Liver (tissue), 9 donors: ENCODE measurements around the gene CSHL1. TPM values are rescaled to one million over a fixed set of nuclear protein-coding genes. Genes with fewer than 3 reads are reported as not detected.
"Not testable (repeated sequence)": the region's sequence is repeated elsewhere in the genome, so short reads cannot be mapped to it uniquely, and the experiment has no call there.

Experiments used
- DNase-seq: peaks from one replicate; pipeline ENCODE4 v3.0.0-alpha.2; 2017; ENCODE audit warnings: low spot score
- H3K27ac ChIP-seq, 2 donors: one replicate each; pipeline ENCODE4 v1.7.0; 2013; ENCODE audit warnings: inconsistent platforms in 2 of 2, low read length in 2 of 2, control low read depth in 1 of 2, low read depth in 1 of 2, mild to moderate bottlenecking in 1 of 2
- H3K27me3 ChIP-seq, 4 donors: one replicate each; pipeline versions ENCODE4 v1.6.1 to v1.7.0; 2013; ENCODE audit warnings: low read length in 3 of 4, inconsistent platforms in 1 of 4, mild to moderate bottlenecking in 1 of 4, moderate library complexity in 1 of 4; ENCODE audit not compliant: control insufficient read depth in 4 of 4, insufficient read depth in 4 of 4
- H3K36me3 ChIP-seq, 4 donors: one replicate each; pipeline versions ENCODE4 v1.6.1 to v1.7.0; 2013; ENCODE audit warnings: low read length in 3 of 4, mild to moderate bottlenecking in 3 of 4, low read depth in 1 of 4, moderate library complexity in 1 of 4; ENCODE audit not compliant: control insufficient read depth in 4 of 4, insufficient read depth in 3 of 4
- H3K4me1 ChIP-seq, 4 donors: one replicate each; pipeline versions ENCODE4 v1.6.1 to v1.7.0; 2013; ENCODE audit warnings: low read length in 3 of 4, mild to moderate bottlenecking in 3 of 4, moderate library complexity in 1 of 4; ENCODE audit not compliant: control insufficient read depth in 4 of 4, insufficient read depth in 4 of 4
- H3K4me3 ChIP-seq, 3 donors: one replicate each; pipeline versions ENCODE4 v1.6.1 to v1.7.0; 2013; ENCODE audit warnings: low read length in 3 of 3, control low read depth in 1 of 3, low read depth in 1 of 3, mild to moderate bottlenecking in 1 of 3
- H3K9ac ChIP-seq, 2 donors: one replicate each; pipeline ENCODE4 v1.7.0; 2013; ENCODE audit warnings: low read length in 2 of 2, mild to moderate bottlenecking in 2 of 2, moderate library complexity in 2 of 2, control low read depth in 1 of 2, low read depth in 1 of 2
- H3K9me3 ChIP-seq, 4 donors: one replicate each; pipeline versions ENCODE4 v1.6.1 to v1.7.0; 2013; ENCODE audit warnings: low read length in 3 of 4; ENCODE audit not compliant: control insufficient read depth in 4 of 4
- ATF3 ChIP-seq: IDR thresholded peaks from 2 replicates; pipeline ENCODE4 v1.6.1; 2016; ENCODE audit warnings: antibody characterized with exemption
- EGR1 ChIP-seq, 2 donors: IDR thresholded peaks; 2 replicates each; pipeline ENCODE4 v1.6.1; 2016 to 2018; ENCODE audit warnings: antibody characterized with exemption in 2 of 2, low read depth in 2 of 2
- FOXA1 ChIP-seq: IDR thresholded peaks from 2 replicates; pipeline ENCODE4 v1.6.1; 2016; ENCODE audit warnings: antibody characterized with exemption
- FOXA2 ChIP-seq: IDR thresholded peaks from 2 replicates; pipeline ENCODE4 v1.6.1; 2016; ENCODE audit warnings: antibody characterized with exemption
- GABPA ChIP-seq, 2 donors: IDR thresholded peaks in 1 of 2; conservative IDR thresholded peaks in 1 of 2; 2 replicates each; pipeline ENCODE4 v1.6.1; 2016; ENCODE audit warnings: antibody characterized with exemption in 2 of 2, mild to moderate bottlenecking in 1 of 2, moderate library complexity in 1 of 2
- HNF4A ChIP-seq, 2 donors: conservative IDR thresholded peaks; 2 replicates each; pipeline ENCODE4 v1.6.1; 2016; ENCODE audit warnings: antibody characterized with exemption in 2 of 2, mild to moderate bottlenecking in 2 of 2
- HNF4G ChIP-seq: IDR thresholded peaks from 2 replicates; pipeline ENCODE4 v1.6.1; 2016; ENCODE audit warnings: antibody characterized with exemption
- JUND ChIP-seq, 2 donors: IDR thresholded peaks; 2 replicates each; pipeline ENCODE4 v1.6.1; 2016; ENCODE audit warnings: antibody characterized with exemption in 2 of 2
- NR2F2 ChIP-seq: IDR thresholded peaks from 2 replicates; pipeline ENCODE4 v1.6.1; 2016; ENCODE audit warnings: antibody characterized with exemption
- RAD21 ChIP-seq, 2 donors: IDR thresholded peaks; 2 replicates each; pipeline ENCODE4 v1.6.1; 2016; ENCODE audit warnings: antibody characterized with exemption in 2 of 2, mild to moderate bottlenecking in 2 of 2
- REST ChIP-seq: IDR thresholded peaks from 2 replicates; pipeline ENCODE4 v1.6.1; 2016; ENCODE audit warnings: antibody characterized with exemption, mild to moderate bottlenecking
- RXRA ChIP-seq, 2 donors: IDR thresholded peaks; 2 replicates each; pipeline ENCODE4 v1.6.1; 2017 to 2018; ENCODE audit warnings: antibody characterized with exemption in 2 of 2, mild to moderate bottlenecking in 1 of 2
- SP1 ChIP-seq: IDR thresholded peaks from 2 replicates; pipeline ENCODE4 v1.6.1; 2018; ENCODE audit warnings: antibody characterized with exemption, mild to moderate bottlenecking
- TAF1 ChIP-seq: conservative IDR thresholded peaks from 2 replicates; pipeline ENCODE4 v1.6.1; 2016; ENCODE audit warnings: antibody characterized with exemption, mild to moderate bottlenecking
- YY1 ChIP-seq: IDR thresholded peaks from 2 replicates; pipeline ENCODE4 v1.6.1; 2016; ENCODE audit warnings: antibody characterized with exemption, mild to moderate bottlenecking
- WGBS: extraction: QIAGEN DNeasy Blood & Tissue Kit; methylation state at CpG from one replicate; pipeline ENCODE4 v1.1.7; 2013; 5-methylcytosine and 5-hydroxymethylcytosine counted together
- polyA plus RNA-seq, 2 donors: library from polyadenylated mRNA; stranded (reverse) in 1 of 2; unstranded in 1 of 2; fragments of 200-250 nt in 1 of 2; fragments of >200 nt in 1 of 2; fragmentation: Nextera tagmentation in 1 of 2; extraction: Ambion mirVana in 1 of 2; gene quantifications; one replicate each; pipeline versions ENCODE4 v1.2.1 to v1.2.3, GENCODE V29; 2013 to 2015
- total RNA-seq, 2 donors: library from RNA; depleted of rRNA; stranded (reverse); fragments of >200 nt; gene quantifications; one replicate each; pipeline ENCODE4 v1.2.3, GENCODE V29; 2014
- TF ChIP-seq, protein P1 (sequence below): fragments of 150-350 bp; IDR thresholded peaks from 2 replicates; pipeline ENCODE4 v1.5.1; 2017; ENCODE audit warnings: improper control_type of control experiment, low read depth, low read length; ENCODE audit not compliant: missing input control
- donor health status: healthy.
- donor health status: healthy.
- donor health status: healthy.
- donor health status: healthy.
- donor health status: healthy.

CSHL1 gene
- total and polyA plus RNA-seq, 4 donors = not detected

GRCh38 chr17:63919311-63919723, 8.3 kb upstream of the CSHL1 start:
- Histone ChIP-seq H3K4me3 (no peak overlapping the region), H3K27ac (no peak overlapping the region), H3K9me3 (no peaks in the 10 kb centered on the region), H3K9ac (no peak overlapping the region), H3K27me3 (no peaks in the 10 kb centered on the region), H3K36me3 (no peaks in the 10 kb centered on the region), H3K4me1 (peaks cover 0 to 3% (median 0%) of the 10 kb centered on the region in 4 donors)
- peak; percentile 71 for DNase-seq
- 41% methylated on average over 8 of the region's 8 CpGs for WGBS
- TF ChIP-seq, protein P1, sequence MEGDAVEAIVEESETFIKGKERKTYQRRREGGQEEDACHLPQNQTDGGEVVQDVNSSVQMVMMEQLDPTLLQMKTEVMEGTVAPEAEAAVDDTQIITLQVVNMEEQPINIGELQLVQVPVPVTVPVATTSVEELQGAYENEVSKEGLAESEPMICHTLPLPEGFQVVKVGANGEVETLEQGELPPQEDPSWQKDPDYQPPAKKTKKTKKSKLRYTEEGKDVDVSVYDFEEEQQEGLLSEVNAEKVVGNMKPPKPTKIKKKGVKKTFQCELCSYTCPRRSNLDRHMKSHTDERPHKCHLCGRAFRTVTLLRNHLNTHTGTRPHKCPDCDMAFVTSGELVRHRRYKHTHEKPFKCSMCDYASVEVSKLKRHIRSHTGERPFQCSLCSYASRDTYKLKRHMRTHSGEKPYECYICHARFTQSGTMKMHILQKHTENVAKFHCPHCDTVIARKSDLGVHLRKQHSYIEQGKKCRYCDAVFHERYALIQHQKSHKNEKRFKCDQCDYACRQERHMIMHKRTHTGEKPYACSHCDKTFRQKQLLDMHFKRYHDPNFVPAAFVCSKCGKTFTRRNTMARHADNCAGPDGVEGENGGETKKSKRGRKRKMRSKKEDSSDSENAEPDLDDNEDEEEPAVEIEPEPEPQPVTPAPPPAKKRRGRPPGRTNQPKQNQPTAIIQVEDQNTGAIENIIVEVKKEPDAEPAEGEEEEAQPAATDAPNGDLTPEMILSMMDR = peak; percentile 94
- TF ChIP-seq HNF4G (no peak), FOXA1 (no peak), RAD21 (IDR thresholded peaks at IDR 0.05) (peak; percentile 86 to 90)

DNA sequence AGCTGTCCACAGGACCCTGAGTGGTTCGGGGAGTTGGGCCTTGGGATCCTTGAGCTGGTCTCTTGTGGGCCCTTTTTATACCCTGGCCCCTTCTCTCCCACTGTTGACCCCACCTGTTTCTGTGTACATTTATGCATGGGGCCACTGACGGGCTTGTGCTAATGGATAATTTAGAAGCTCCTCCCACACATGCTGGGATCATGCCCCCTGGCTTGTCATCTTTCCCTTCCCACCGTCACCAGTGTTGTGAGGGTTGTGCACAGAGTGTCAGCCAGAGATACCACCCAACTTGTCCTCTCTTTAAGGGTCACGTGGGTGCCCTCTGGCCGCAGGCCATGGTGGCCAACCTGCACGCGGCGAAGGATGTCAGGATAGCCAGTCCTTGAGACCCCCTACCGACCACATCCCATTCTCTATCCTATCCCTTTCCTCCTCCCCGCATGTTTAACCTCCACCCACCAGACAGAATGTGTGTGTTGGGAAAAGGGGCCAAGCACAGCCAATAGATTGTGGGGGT, 7.8 kb upstream of the CSHL1 start, which contains the start of gene GH1:
TSS of gene GH1 (minus strand) at position 51 of the 517 bp plus-strand sequence. CDS start 63 bp downstream, outside the sequence.
- not testable (repeated sequence) for DNase-seq, H3K9ac ChIP-seq, H3K27ac ChIP-seq, H3K36me3 ChIP-seq, H3K27me3 ChIP-seq, H3K4me3 ChIP-seq, H3K9me3 ChIP-seq, H3K4me1 ChIP-seq
- 49% methylated on average over 10 of the region's 10 CpGs for WGBS

- Histone ChIP-seq H3K27ac (no peak overlapping the region), H3K27me3 (no peaks in the 10 kb centered on the region), H3K9ac (no peak overlapping the region), H3K9me3 (no peaks in the 10 kb centered on the region), H3K36me3 (no peaks in the 10 kb centered on the region), H3K4me1 (peaks cover 0 to 3% (median 0%) of the 10 kb centered on the region in 4 donors), H3K4me3 (no peak overlapping the region)
- TF ChIP-seq RAD21 (IDR thresholded peaks at IDR 0.05) (no peak), NR2F2 (no peak), HNF4A (conservative IDR thresholded peaks at IDR 0.05) (no peak), ATF3 (no peak), TAF1 (no peak), HNF4G (no peak), FOXA1 (no peak), RXRA (IDR thresholded peaks at IDR 0.05) (no peak)
- 52% methylated on average over 10 of the region's 10 CpGs for WGBS
- DNase-seq = no peak
Observed at GRCh38 chr17:63918305-63918704, 7.2 kb upstream of the CSHL1 start.

DNA sequence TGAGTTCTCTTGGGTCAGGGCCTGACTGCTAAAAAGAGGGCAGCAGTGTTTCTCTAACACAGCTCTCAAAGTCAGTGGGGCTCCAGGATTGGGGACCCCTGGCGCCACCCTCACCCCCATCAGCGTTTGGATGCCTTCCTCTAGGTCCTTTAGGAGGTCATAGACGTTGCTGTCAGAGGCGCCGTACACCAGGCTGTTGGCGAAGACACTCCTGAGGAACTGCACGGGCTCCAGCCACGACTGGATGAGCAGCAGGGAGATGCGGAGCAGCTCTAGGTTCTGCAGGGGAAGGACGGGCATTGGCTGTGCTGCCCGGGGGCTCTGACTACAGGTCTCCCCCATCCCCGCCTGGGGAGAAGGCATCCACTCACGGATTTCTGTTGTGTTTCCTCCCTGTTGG, 6.6 kb upstream of the CSHL1 start:
- DNase-seq = no peak
- WGBS = 81% methylated on average over 13 of the region's 13 CpGs
- Histone ChIP-seq H3K27me3 (no peaks in the 10 kb centered on the region), H3K4me3 (no peak overlapping the region), H3K9me3 (no peaks in the 10 kb centered on the region), H3K9ac (no peak overlapping the region), H3K4me1 (peaks cover 0 to 3% (median 0%) of the 10 kb centered on the region in 4 donors), H3K27ac (no peak overlapping the region), H3K36me3 (no peaks in the 10 kb centered on the region)
- TF ChIP-seq FOXA2 = no peak
- no peak for TF ChIP-seq FOXA1
- TF ChIP-seq, protein P1 = no peak
- no peak for TF ChIP-seq YY1
- no peak for TF ChIP-seq EGR1 (IDR thresholded peaks at IDR 0.05; ENCODE audit: low read depth in 2 of 2)
- no peak for TF ChIP-seq JUND (IDR thresholded peaks at IDR 0.05)
- no peak for TF ChIP-seq TAF1
- no peak for TF ChIP-seq HNF4G
- TF ChIP-seq RXRA (IDR thresholded peaks at IDR 0.05) = no peak
- TF ChIP-seq REST = no peak
- TF ChIP-seq SP1 = no peak
- TF ChIP-seq GABPA (IDR thresholded peaks at IDR 0.05 in 1 of 2, conservative IDR thresholded peaks at IDR 0.05 in 1 of 2) = no peak
- no peak for TF ChIP-seq HNF4A (conservative IDR thresholded peaks at IDR 0.05)
